Parathyroid adenoma (tissue), 2 donors: ENCODE results near the gene ZNF800.

Experiments used
- H2AFZ ChIP-seq: fragments of 300-600 bp; sonication (generic); one replicate; pipeline ENCODE4 v1.7.0; 2017; ENCODE audit warnings: antibody characterized with exemption, mild to moderate bottlenecking
- H3K27ac ChIP-seq: fragments of 300-600 bp; sonication (generic); one replicate; pipeline ENCODE4 v1.7.0; 2017
- H3K27me3 ChIP-seq: fragments of 300-600 bp; sonication (generic); one replicate; pipeline ENCODE4 v1.7.0; 2017; ENCODE audit warnings: low read length; ENCODE audit not compliant: control insufficient read depth, insufficient read depth
- H3K36me3 ChIP-seq: fragments of 300-600 bp; sonication (generic); one replicate; pipeline ENCODE4 v1.7.0; 2017; ENCODE audit warnings: low read length; ENCODE audit not compliant: control insufficient read depth, insufficient read depth
- H3K4me1 ChIP-seq: fragments of 300-600 bp; sonication (generic); one replicate; pipeline ENCODE4 v1.7.0; 2017; ENCODE audit warnings: control low read depth
- H3K4me2 ChIP-seq: fragments of 300-600 bp; sonication (generic); one replicate; pipeline ENCODE4 v1.7.0; 2017; ENCODE audit warnings: low read length
- H3K4me3 ChIP-seq: fragments of 300-600 bp; sonication (generic); one replicate; pipeline ENCODE4 v1.7.0; 2017; ENCODE audit warnings: low read depth, low read length
- H3K79me2 ChIP-seq: fragments of 300-600 bp; sonication (generic); one replicate; pipeline ENCODE4 v1.7.0; 2017; ENCODE audit warnings: control low read depth
- H3K9ac ChIP-seq: fragments of 300-600 bp; sonication (generic); one replicate; pipeline ENCODE4 v1.7.0; 2017; ENCODE audit warnings: mild to moderate bottlenecking
- H3K9me3 ChIP-seq: fragments of 300-600 bp; sonication (generic); one replicate; pipeline ENCODE4 v1.7.0; 2017; ENCODE audit warnings: low read length; ENCODE audit not compliant: control insufficient read depth
- CTCF ChIP-seq: fragments of 300-600 bp; sonication (generic); IDR thresholded peaks from one replicate; pipeline ENCODE4 v1.7.0; 2017; ENCODE audit warnings: antibody characterized with exemption, mild to moderate bottlenecking
- donor health status: primary hyperparathyroidism.

Gene ZNF800

GRCh38 chr7:127330070-127330469 is 62.4 kb downstream of the ZNF800 start:
- Histone ChIP-seq H3K9me3 (no peaks in the 10 kb centered on the region), H3K79me2 (no peaks in the 10 kb centered on the region), H3K27ac (no peak overlapping the region), H3K9ac (no peak overlapping the region), H3K36me3 (no peaks in the 10 kb centered on the region), H3K4me1 (no peaks in the 10 kb centered on the region), H3K4me2 (no peak overlapping the region), H2AFZ (no peak overlapping the region), H3K27me3 (no peaks in the 10 kb centered on the region), H3K4me3 (no peak overlapping the region)
- no peak for TF ChIP-seq CTCF

- no peaks in the 10 kb centered on the region for H3K9me3 ChIP-seq
- no peak overlapping the region for H3K9ac ChIP-seq
- no peak overlapping the region for H3K27ac ChIP-seq
- no peaks in the 10 kb centered on the region for H3K4me1 ChIP-seq
- no peak overlapping the region for H3K4me3 ChIP-seq
- H2AFZ ChIP-seq = peak overlapping the region; percentile 15
- H3K27me3 ChIP-seq = no peaks in the 10 kb centered on the region
- H3K79me2 ChIP-seq = no peaks in the 10 kb centered on the region
- no peak overlapping the region for H3K4me2 ChIP-seq
- TF ChIP-seq CTCF = no peak
- no peaks in the 10 kb centered on the region for H3K36me3 ChIP-seq
These were observed 69.5 kb downstream of the ZNF800 start for GRCh38 chr7:127322832-127323493.

- Histone ChIP-seq H3K9ac (no peak overlapping the region), H3K9me3 (no peaks in the 10 kb centered on the region), H3K79me2 (no peaks in the 10 kb centered on the region), H3K4me2 (no peak overlapping the region), H3K4me1 (no peaks in the 10 kb centered on the region), H3K4me3 (no peak overlapping the region), H2AFZ (no peak overlapping the region), H3K27ac (no peak overlapping the region), H3K27me3 (no peaks in the 10 kb centered on the region), H3K36me3 (no peaks in the 10 kb centered on the region)
- no peak for TF ChIP-seq CTCF
These were observed 70.2 kb downstream of the ZNF800 start for GRCh38 chr7:127322351-127322750.

GRCh38 chr7:127320974-127321373 is 71.5 kb downstream of the ZNF800 start:
- no peaks in the 10 kb centered on the region for H3K27me3 ChIP-seq
- H3K79me2 ChIP-seq = no peaks in the 10 kb centered on the region
- H3K4me1 ChIP-seq = no peaks in the 10 kb centered on the region
- H2AFZ ChIP-seq = no peak overlapping the region
- H3K9me3 ChIP-seq = no peaks in the 10 kb centered on the region
- H3K36me3 ChIP-seq = no peaks in the 10 kb centered on the region
- no peak overlapping the region for H3K9ac ChIP-seq
- TF ChIP-seq CTCF = no peak
- no peak overlapping the region for H3K4me3 ChIP-seq
- no peak overlapping the region for H3K27ac ChIP-seq
- no peak overlapping the region for H3K4me2 ChIP-seq
